Jurkat, Clone E6-1 (cell line): ENCODE data around the gene BRF1.

Experiments
- DNase-seq: peaks from one replicate; pipeline ENCODE4 v3.0.0-alpha.2; 2011; ENCODE audit warnings: low read depth, low spot score
- H3K4me3 ChIP-seq: 2 replicates; pipeline ENCODE4 v1.5.1; 2011; ENCODE audit warnings: mild to moderate bottlenecking, low read length, control low read depth, moderate library complexity

The BRF1 gene

DNA sequence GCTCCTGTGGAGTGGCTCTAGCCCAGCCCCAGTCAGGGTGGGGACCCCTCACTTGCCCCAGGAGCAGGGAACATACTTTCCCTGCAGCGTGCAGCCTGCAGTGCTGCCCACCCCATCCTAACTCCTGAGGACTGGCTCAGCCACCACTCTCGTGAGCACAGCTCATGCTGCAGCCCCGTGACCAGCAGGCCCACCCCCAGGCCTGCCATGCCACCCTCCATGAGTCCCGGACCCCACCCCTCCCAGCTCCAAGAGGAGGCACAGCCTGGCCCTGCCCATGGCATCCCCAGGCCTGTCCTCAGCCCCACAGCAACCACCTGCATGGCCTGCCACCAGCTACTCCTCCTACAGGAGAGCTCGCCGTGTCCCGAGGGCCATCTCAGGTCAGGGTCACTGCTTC lies 128.3 kb downstream of the BRF1 start:
- DNase-seq: no peak

DNA sequence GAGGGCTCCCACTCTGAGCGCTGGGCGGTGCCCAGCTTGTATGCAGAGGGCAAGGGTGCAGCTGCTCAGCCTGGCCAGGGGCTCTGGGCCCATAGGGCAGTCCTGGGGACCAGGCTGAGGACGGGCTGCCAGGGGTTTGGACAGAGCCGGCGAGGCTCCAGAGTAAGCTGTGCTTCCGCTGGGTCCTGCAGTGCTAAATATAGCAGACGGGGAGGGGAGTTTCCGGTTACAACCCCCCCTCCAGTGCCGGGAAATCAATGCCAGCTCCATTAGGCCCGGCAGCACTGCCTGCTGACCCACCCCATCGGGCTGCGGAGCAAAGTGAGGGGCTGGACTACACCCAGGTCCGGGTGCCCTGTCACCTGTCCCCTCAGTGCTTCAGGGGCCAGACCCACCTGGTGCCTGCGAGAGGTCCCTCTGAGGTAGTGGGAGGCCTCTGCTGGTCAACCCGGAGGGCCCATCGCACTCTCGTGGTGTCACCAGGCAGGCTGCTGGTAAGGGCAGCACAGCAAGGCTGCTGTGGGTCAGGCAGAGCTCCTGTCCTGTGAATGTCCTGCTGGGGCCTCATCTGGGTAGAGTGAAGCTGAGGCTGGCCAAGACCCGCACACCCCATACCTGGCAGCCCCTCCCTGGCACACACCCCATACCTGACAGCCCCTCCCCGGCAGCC lies 129.7 kb downstream of the BRF1 start:
- no peak for DNase-seq
- no peak overlapping the region for H3K4me3 ChIP-seq

More for the DNA sequence above, 128.3 kb downstream of the BRF1 start:
- no peak overlapping the region for H3K4me3 ChIP-seq

GRCh38 chr14:105169776-105170655 lies 130.8 kb downstream of the BRF1 start:
- no peak for DNase-seq
- no peak overlapping the region for H3K4me3 ChIP-seq

DNA sequence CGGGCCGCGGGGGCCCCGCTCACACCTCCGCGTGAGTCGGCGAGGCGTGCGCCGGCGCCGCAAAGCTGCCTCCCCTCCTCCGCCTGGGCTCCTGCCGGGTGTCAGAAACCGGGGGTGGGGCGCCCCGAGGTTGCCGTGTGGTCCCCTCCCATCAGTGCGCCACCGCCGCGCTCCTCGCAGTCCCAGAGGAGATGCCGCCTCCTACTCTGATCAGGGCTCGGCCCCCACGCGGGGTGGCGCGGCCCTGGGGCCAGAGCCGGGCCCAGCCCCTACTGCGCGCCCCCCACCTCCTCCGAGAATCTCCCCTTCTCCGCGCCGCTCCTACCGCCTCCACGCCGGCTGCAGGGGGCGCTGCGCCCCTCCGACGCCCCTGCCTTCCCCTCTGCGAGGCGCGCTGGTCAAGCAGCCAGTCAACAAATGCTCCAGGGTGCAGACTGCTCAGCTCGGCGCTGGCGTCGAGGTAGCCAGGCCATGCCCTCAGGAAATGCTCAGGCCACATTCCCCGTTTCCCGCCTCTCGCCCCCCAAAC lies 131.8 kb downstream of the BRF1 start:
- H3K4me3 ChIP-seq: peak overlapping the region; percentile 27
- no peak for DNase-seq

GRCh38 chr14:105168496-105168978 lies 132.3 kb downstream of the BRF1 start, which contains the start of gene JAG2:
Gene JAG2 (minus strand): TSS chr14:105168776. CDS start chr14:105168420, 356 bp downstream.
- peak within 1 kb of the TSS; percentile 27 for H3K4me3 ChIP-seq
- DNase-seq: peak; percentile 65

DNA sequence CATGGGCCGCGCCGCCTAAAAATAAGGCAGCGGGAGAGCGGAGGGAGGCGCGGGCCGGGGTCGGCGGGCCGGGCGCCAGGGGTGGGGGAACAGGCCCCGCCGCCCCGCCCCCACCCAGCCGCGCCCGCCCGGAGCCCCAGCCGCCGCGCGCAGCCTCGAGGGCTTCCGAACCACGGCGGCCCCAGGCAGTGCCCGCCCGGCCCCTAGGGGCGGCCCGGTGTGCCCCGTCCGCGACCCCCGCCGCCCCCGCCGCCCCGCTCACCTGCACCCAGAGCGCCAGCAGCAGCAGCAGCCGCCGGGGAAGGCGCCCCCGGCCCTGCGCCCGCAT lies 132.7 kb downstream of the BRF1 start:
- DNase-seq: no peak
- peak overlapping the region; percentile 24; the same call in 1 of the 2 replicates for H3K4me3 ChIP-seq

DNA sequence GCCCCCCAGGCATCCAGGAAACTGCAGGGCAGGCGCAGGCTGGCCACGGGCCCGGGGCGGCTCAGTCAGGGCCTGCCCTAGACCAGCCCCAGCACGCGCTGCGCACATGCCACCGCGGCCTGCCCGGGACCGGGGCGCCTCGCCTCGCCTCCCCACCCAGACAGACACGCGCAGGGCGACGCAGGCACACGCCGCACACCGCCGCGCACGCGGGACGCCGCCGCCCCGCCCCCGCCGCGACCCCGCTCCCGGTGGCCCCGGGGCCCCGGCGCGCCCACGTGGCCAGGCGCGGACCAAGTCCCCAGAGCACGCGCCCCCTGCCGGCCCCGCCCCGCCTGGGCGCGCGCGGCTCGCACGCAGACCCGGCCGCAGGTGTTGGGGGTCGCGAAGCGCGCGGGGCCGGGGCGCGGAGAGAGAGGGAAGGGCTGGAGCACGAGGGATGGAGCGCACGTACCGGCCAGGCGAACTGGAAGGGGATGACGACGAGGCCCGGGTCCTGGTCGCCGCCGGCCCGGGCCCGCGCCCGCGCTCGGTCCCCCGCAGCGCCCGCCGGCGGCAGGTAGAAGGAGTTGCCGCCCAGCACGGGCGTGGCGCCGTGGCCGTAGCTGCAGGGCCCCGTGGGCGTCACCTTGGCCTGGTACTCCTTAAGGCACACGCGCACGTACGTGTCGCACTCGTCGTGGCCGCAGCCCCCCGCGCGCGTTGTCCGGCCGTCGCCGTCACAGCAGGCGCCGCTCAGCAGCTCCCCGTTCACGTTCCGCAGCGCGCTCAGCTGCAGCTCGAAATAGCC lies 133.3 kb downstream of the BRF1 start:
- H3K4me3 ChIP-seq: peak overlapping the region; percentile 24; the same call in 1 of the 2 replicates
- DNase-seq: no peak

DNA sequence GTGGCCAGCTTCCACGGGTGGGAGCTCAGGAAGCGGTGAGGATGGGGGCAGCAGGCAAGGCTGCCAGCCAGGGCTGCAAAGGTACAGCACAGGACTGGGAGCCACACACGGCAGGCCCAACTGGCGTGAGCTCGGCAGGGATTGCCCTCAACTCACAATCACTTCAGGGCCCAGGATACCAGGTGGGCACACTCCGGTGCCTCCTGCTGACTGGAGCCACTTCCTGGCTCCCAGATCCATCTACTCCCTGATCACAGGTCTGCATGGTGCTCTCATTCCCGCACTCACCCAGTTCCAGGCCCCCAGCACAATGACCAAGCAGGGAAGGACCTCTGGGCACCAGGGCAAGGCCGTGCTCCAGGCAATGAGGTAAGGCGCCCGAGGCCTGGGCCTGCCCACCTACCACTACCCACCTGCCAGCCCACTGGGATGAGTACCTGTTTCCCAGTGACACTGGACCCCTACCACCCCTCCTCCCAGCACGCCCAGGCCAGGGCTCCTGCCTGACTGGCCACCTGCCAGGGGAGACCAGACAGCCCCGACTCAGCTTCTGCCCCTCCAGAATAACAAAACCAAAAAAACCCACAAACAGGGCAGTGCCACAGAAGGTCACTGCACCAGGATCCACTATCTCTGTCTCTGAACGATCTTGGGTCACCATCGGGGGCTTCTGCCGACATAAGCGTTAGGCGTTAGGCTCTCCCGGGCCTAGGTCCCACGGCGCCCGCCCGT lies 134.1 kb downstream of the BRF1 start:
- no peak overlapping the region for H3K4me3 ChIP-seq

GRCh38 chr14:105165761-105166485 lies 134.9 kb downstream of the BRF1 start:
- no peak overlapping the region for H3K4me3 ChIP-seq
- DNase-seq: no peak

More for the DNA sequence above, 134.1 kb downstream of the BRF1 start:
- DNase-seq: no peak

DNA sequence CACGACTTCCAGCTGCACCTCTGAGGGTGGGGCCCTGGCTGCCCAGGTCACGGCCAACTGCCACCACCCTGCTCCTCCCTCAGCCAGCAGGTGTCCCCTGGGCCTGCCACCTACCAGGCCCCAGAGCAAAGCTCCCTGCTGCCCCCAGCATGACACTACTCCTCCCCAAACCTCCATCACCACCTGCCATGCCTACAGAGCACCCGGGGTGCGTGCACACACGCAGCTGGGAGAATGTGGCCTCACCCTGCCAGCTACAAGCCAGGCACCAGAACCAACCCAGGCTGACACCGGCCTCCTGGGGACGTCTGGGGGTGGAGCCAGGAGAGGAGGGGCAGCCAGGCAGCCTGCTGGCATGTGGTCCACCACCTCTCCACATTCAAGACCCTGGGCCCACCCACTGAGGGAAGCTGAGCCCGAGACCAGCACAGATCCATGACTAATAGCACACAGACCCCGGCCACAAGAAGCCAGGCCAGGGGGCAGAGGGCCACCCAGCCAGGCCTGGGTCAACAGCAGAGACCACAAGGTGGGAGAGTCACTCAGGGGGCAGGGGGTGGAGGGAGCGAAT lies 135.6 kb downstream of the BRF1 start:
- DNase-seq: no peak
- no peak overlapping the region for H3K4me3 ChIP-seq

DNA sequence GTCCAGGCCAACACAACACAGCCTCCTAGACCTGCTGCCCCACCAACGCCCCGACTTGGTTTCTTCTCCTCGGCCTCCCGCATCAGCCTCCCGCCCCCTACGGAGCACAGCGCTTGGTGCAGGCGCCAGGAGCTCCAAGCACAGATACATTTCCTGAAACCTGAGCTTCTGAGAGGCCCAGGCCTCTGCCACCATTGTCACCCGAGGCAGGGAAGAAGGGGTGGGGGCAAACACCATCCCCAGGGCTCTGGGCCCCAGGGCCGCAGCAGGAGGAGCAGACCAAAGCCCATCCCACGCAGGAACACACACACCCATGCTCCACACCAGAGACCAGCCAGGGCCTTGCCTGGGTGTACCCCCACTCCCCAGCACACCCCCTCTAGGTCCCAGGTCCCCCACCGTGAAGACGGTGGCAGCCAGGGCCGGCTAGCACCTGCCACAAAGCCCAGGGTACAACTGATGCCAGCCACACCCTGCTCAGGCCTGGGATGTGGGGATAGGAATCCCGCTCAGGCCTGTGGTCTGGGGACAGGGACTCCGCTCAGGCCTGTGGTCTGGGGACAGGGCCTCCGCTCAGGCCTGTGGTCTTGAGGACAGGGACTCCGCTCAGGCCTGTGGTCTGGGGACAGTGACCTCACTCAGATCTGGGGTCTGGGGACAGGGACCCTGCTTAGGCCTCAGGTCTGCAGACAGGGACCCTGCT lies 137.6 kb downstream of the BRF1 start:
- DNase-seq: no peak
- H3K4me3 ChIP-seq: no peak overlapping the region

DNA sequence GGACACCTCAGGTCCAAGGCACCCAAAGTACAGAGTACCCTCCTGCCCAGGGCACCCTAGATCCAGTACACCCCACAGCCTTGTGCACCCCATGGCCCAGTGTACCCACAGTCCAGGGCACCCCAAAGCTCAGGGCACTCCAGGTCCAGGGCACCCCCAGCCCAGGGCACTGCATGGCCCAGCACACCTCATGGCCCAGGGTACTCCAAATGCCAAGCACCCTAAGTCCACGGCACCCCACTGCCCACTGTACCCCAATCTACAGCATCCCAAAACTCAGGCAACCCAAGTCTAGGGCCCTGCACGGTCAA lies 138.2 kb downstream of the BRF1 start:
- H3K4me3 ChIP-seq: no peak overlapping the region
- DNase-seq: no peak

- DNase-seq: no peak
- no peak overlapping the region for H3K4me3 ChIP-seq
Observed at GRCh38 chr14:105161964-105162668, 138.7 kb downstream of the BRF1 start.

DNA sequence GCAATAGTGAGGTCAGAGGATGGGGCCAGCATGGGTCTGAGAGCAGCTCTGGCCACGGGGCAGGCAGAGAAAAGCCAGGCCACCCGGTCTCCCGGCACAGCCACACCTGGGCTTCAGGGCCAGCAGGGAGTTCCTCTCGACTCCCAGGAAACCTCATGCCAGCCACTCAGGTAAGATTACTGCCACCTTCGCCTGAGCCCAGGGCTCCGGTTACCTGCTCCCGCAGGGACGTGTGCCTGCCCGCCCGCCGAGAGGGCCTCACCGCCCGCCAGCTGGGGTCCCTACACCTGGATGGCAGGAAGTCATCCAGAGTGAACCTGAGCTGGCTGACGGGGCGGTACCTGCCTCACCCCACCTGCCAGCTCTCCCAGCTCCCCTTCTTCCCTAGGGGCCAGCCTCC lies 139.5 kb downstream of the BRF1 start:
- H3K4me3 ChIP-seq: no peak overlapping the region
- no peak for DNase-seq

DNA sequence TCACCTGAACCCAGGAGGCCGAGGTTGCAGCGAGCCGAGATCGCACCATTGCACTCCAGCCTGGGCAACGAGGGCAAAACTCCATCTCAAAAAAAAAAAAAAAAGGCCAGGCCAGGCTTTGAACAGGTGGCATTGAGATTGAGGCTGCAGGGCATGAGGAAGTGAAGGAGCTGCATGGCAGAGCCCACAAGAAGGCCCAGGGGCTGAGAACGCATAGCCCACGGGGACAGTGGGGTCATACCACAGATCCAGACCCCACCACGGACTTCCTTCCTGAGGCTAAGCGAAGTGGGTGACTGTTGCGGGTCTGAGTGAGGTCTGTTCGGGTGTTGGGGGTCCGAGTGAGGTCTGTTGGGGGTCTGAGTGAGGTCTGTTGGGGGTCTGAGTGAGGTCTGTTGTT lies 140.0 kb downstream of the BRF1 start:
- no peak overlapping the region for H3K4me3 ChIP-seq
- DNase-seq: no peak

GRCh38 chr14:105159344-105159743 lies 141.5 kb downstream of the BRF1 start:
- no peak overlapping the region for H3K4me3 ChIP-seq
- no peak for DNase-seq
